ENCODE results near the gene PRKD3. TPM values are rescaled to one million over a fixed set of nuclear protein-coding genes. Genes with fewer than 3 reads are reported as not detected.

PRKD3 gene
- total RNA-seq, 1 experiment from 2014 or later: 20.8 TPM

GRCh38 chr2:37318401-37318800, 6.2 kb downstream of the PRKD3 start:
- no peaks in the 10 kb centered on the region for H3K27me3 ChIP-seq (ENCODE audit: low read length)
- H3K9me2 ChIP-seq (replicated peaks; ENCODE audit: insufficient read depth, low read length): no peaks in the 10 kb centered on the region
- H3K4me2 ChIP-seq (ENCODE audit: low read depth, low read length, poor library complexity, severe bottlenecking): no peak overlapping the region
- peaks cover 4% of the 10 kb centered on the region; the same call in 1 of the 2 replicates for H3K79me2 ChIP-seq (ENCODE audit: low read length)
- no peak overlapping the region for H3K9ac ChIP-seq (ENCODE audit: low read length)
- peaks cover 9% of the 10 kb centered on the region; the same call in 1 of the 2 replicates for H4K20me1 ChIP-seq (ENCODE audit: insufficient read depth, low read depth, low read length)
- H3K27ac ChIP-seq (ENCODE audit: low read length): no peak overlapping the region
- peaks cover 31% of the 10 kb centered on the region for H3K4me1 ChIP-seq (ENCODE audit: low read length)
- no peak for DNase-seq
- H3K4me3 ChIP-seq (ENCODE audit: low read length): no peak overlapping the region
- no peak overlapping the region for H2AFZ ChIP-seq (ENCODE audit: low read length)
- H3K9me3 ChIP-seq (ENCODE audit: low read length): no peaks in the 10 kb centered on the region
- H3K36me3 ChIP-seq (ENCODE audit: insufficient read depth, low read length): no peaks in the 10 kb centered on the region

GRCh38 chr2:37317746-37318145, 6.9 kb downstream of the PRKD3 start:
- H3K9ac ChIP-seq (ENCODE audit: low read length): no peak overlapping the region

GRCh38 chr2:37316181-37316580, 8.5 kb downstream of the PRKD3 start:
- H3K27me3 ChIP-seq (ENCODE audit: low read length): no peaks in the 10 kb centered on the region
- H3K9me2 ChIP-seq (replicated peaks; ENCODE audit: insufficient read depth, low read length): no peaks in the 10 kb centered on the region
- H2AFZ ChIP-seq (ENCODE audit: low read length): no peak overlapping the region
- no peak overlapping the region for H3K9ac ChIP-seq (ENCODE audit: low read length)
- no peaks in the 10 kb centered on the region for H3K9me3 ChIP-seq (ENCODE audit: low read length)
- H3K36me3 ChIP-seq (ENCODE audit: insufficient read depth, low read length): no peaks in the 10 kb centered on the region
- H3K4me2 ChIP-seq (ENCODE audit: low read depth, low read length, poor library complexity, severe bottlenecking): no peak overlapping the region
- H3K4me3 ChIP-seq (ENCODE audit: low read length): no peak overlapping the region
- peaks cover 15% of the 10 kb centered on the region for H3K4me1 ChIP-seq (ENCODE audit: low read length)
- H3K27ac ChIP-seq (ENCODE audit: low read length): no peak overlapping the region
- no peak for DNase-seq
- peaks cover 21% of the 10 kb centered on the region for H4K20me1 ChIP-seq (ENCODE audit: insufficient read depth, low read depth, low read length)
- H3K79me2 ChIP-seq (ENCODE audit: low read length): peaks cover 9% of the 10 kb centered on the region; the same call in 1 of the 2 replicates

More at GRCh38 chr2:37317746-37318145, 6.9 kb downstream of the PRKD3 start:
- H3K4me3 ChIP-seq (ENCODE audit: low read length): no peak overlapping the region
- no peaks in the 10 kb centered on the region for H3K9me3 ChIP-seq (ENCODE audit: low read length)
- no peaks in the 10 kb centered on the region for H3K36me3 ChIP-seq (ENCODE audit: insufficient read depth, low read length)
- H4K20me1 ChIP-seq (ENCODE audit: insufficient read depth, low read depth, low read length): peaks cover 15% of the 10 kb centered on the region
- H3K27ac ChIP-seq (ENCODE audit: low read length): no peak overlapping the region
- no peak for DNase-seq
- no peak overlapping the region for H3K4me2 ChIP-seq (ENCODE audit: low read depth, low read length, poor library complexity, severe bottlenecking)
- H3K4me1 ChIP-seq (ENCODE audit: low read length): peaks cover 31% of the 10 kb centered on the region
- H2AFZ ChIP-seq (ENCODE audit: low read length): no peak overlapping the region
- peaks cover 4% of the 10 kb centered on the region; the same call in 1 of the 2 replicates for H3K79me2 ChIP-seq (ENCODE audit: low read length)
- H3K27me3 ChIP-seq (ENCODE audit: low read length): no peaks in the 10 kb centered on the region
- H3K9me2 ChIP-seq (replicated peaks; ENCODE audit: insufficient read depth, low read length): no peaks in the 10 kb centered on the region

- Histone ChIP-seq H3K79me2 (ENCODE audit: low read length) (peaks cover 9% of the 10 kb centered on the region; the same call in 1 of the 2 replicates), H3K9me3 (ENCODE audit: low read length) (no peaks in the 10 kb centered on the region), H3K27me3 (ENCODE audit: low read length) (no peaks in the 10 kb centered on the region), H4K20me1 (ENCODE audit: insufficient read depth, low read depth, low read length) (peaks cover 29% of the 10 kb centered on the region), H3K4me2 (ENCODE audit: low read depth, low read length, poor library complexity, severe bottlenecking) (no peak overlapping the region), H3K4me3 (ENCODE audit: low read length) (no peak overlapping the region), H3K27ac (ENCODE audit: low read length) (no peak overlapping the region), H3K36me3 (ENCODE audit: insufficient read depth, low read length) (no peaks in the 10 kb centered on the region), H3K9ac (ENCODE audit: low read length) (no peak overlapping the region), H3K4me1 (ENCODE audit: low read length) (peaks cover 13% of the 10 kb centered on the region), H2AFZ (ENCODE audit: low read length) (no peak overlapping the region), H3K9me2 (replicated peaks; ENCODE audit: insufficient read depth, low read length) (no peaks in the 10 kb centered on the region)
- DNase-seq: no peak
These were observed 9.3 kb downstream of the PRKD3 start for GRCh38 chr2:37315364-37315763.

GRCh38 chr2:37307500-37307899, 17.1 kb downstream of the PRKD3 start:
- 0 out of 2 replicates have a peak, but pooled peaks cover 2% of the 10 kb centered on the region for H3K79me2 ChIP-seq (ENCODE audit: low read length)
- no peaks in the 10 kb centered on the region for H3K27me3 ChIP-seq (ENCODE audit: low read length)

GRCh38 chr2:37306024-37306423, 18.6 kb downstream of the PRKD3 start:
- Histone ChIP-seq H3K4me3 (ENCODE audit: low read length) (no peak overlapping the region), H3K27ac (ENCODE audit: low read length) (no peak overlapping the region), H3K27me3 (ENCODE audit: low read length) (no peaks in the 10 kb centered on the region), H3K9me2 (replicated peaks; ENCODE audit: insufficient read depth, low read length) (no peaks in the 10 kb centered on the region), H3K4me1 (ENCODE audit: low read length) (no peaks in the 10 kb centered on the region), H3K9ac (ENCODE audit: low read length) (no peak overlapping the region), H3K9me3 (ENCODE audit: low read length) (no peaks in the 10 kb centered on the region), H4K20me1 (ENCODE audit: insufficient read depth, low read depth, low read length) (peaks cover 24% of the 10 kb centered on the region), H3K79me2 (ENCODE audit: low read length) (no peaks in the 10 kb centered on the region), H2AFZ (ENCODE audit: low read length) (no peak overlapping the region), H3K36me3 (ENCODE audit: insufficient read depth, low read length) (no peaks in the 10 kb centered on the region), H3K4me2 (ENCODE audit: low read depth, low read length, poor library complexity, severe bottlenecking) (no peak overlapping the region)
- DNase-seq: no peak

More at GRCh38 chr2:37307500-37307899, 17.1 kb downstream of the PRKD3 start:
- Histone ChIP-seq H3K9me2 (replicated peaks; ENCODE audit: insufficient read depth, low read length) (no peaks in the 10 kb centered on the region), H2AFZ (ENCODE audit: low read length) (no peak overlapping the region), H3K9ac (ENCODE audit: low read length) (no peak overlapping the region), H3K27ac (ENCODE audit: low read length) (no peak overlapping the region), H3K36me3 (ENCODE audit: insufficient read depth, low read length) (no peaks in the 10 kb centered on the region), H3K4me3 (ENCODE audit: low read length) (no peak overlapping the region), H4K20me1 (ENCODE audit: insufficient read depth, low read depth, low read length) (peaks cover 24% of the 10 kb centered on the region), H3K4me1 (ENCODE audit: low read length) (no peaks in the 10 kb centered on the region), H3K9me3 (ENCODE audit: low read length) (no peaks in the 10 kb centered on the region), H3K4me2 (ENCODE audit: low read depth, low read length, poor library complexity, severe bottlenecking) (no peak overlapping the region)
- DNase-seq: no peak

GRCh38 chr2:37302701-37303252, 21.9 kb downstream of the PRKD3 start:
- no peak overlapping the region for H2AFZ ChIP-seq (ENCODE audit: low read length)
- no peak overlapping the region for H3K4me2 ChIP-seq (ENCODE audit: low read depth, low read length, poor library complexity, severe bottlenecking)
- no peaks in the 10 kb centered on the region for H3K27me3 ChIP-seq (ENCODE audit: low read length)
- H3K9me2 ChIP-seq (replicated peaks; ENCODE audit: insufficient read depth, low read length): no peaks in the 10 kb centered on the region
- H3K4me1 ChIP-seq (ENCODE audit: low read length): no peaks in the 10 kb centered on the region
- no peaks in the 10 kb centered on the region for H3K9me3 ChIP-seq (ENCODE audit: low read length)
- no peak for DNase-seq
- peaks cover 7% of the 10 kb centered on the region; the same call in 1 of the 2 replicates for H3K79me2 ChIP-seq (ENCODE audit: low read length)
- H3K9ac ChIP-seq (ENCODE audit: low read length): no peak overlapping the region
- H3K4me3 ChIP-seq (ENCODE audit: low read length): no peak overlapping the region
- H3K36me3 ChIP-seq (ENCODE audit: insufficient read depth, low read length): no peaks in the 10 kb centered on the region
- H4K20me1 ChIP-seq (ENCODE audit: insufficient read depth, low read depth, low read length): peaks cover 12% of the 10 kb centered on the region
- H3K27ac ChIP-seq (ENCODE audit: low read length): no peak overlapping the region

GRCh38 chr2:37301408-37301807, 23.2 kb downstream of the PRKD3 start:
- Histone ChIP-seq H3K4me1 (ENCODE audit: low read length) (no peaks in the 10 kb centered on the region), H3K4me3 (ENCODE audit: low read length) (no peak overlapping the region), H3K9ac (ENCODE audit: low read length) (no peak overlapping the region), H3K9me3 (ENCODE audit: low read length) (no peaks in the 10 kb centered on the region), H3K27me3 (ENCODE audit: low read length) (no peaks in the 10 kb centered on the region), H3K4me2 (ENCODE audit: low read depth, low read length, poor library complexity, severe bottlenecking) (no peak overlapping the region), H3K9me2 (replicated peaks; ENCODE audit: insufficient read depth, low read length) (no peaks in the 10 kb centered on the region), H4K20me1 (ENCODE audit: insufficient read depth, low read depth, low read length) (peaks cover 9% of the 10 kb centered on the region; the same call in 1 of the 2 replicates), H3K79me2 (ENCODE audit: low read length) (peaks cover 11% of the 10 kb centered on the region; the same call in 1 of the 2 replicates), H3K36me3 (ENCODE audit: insufficient read depth, low read length) (no peaks in the 10 kb centered on the region), H3K27ac (ENCODE audit: low read length) (no peak overlapping the region), H2AFZ (ENCODE audit: low read length) (no peak overlapping the region)
- DNase-seq: no peak

Measured in Karpas-422 (cell line).